Activated CD8-positive, alpha-beta memory T cell treated with anti-CD3 and anti-CD28 coated beads, Interleukin-2, amount 10 ng/mL, durations not matched to agents 7 days and 5 days (primary cell): ENCODE results near the gene TBL1Y. TPM values are rescaled to one million over a fixed set of nuclear protein-coding genes. Genes with fewer than 3 reads are reported as not detected.

Experiments
- ATAC-seq: fragments of 150-1000 bp; cut with Tn5 transposase; one replicate; pipeline ENCODE4 v1.10.0; 2021; ENCODE audit warnings: moderate library complexity
- CTCF ChIA-PET: fragments of 350-600 bp; sonication (Branson Sonifier 250); formaldehyde crosslinking; loops from one replicate; lab custom pipeline; 2021; ENCODE audit warnings: antibody characterized with exemption; lab: Charles Lee
- DNase-seq: peaks from one replicate; pipeline ENCODE4 v3.0.0-alpha.2; 2020
- H3K27ac Mint-ChIP-seq: one replicate; pipeline ENCODE4 v1.8.0; 2021; ENCODE audit warnings: mild to moderate bottlenecking, mixed read lengths
- H3K27me3 Mint-ChIP-seq: one replicate; pipeline ENCODE4 v1.8.0; 2021; ENCODE audit warnings: mixed read lengths
- H3K36me3 Mint-ChIP-seq: one replicate; pipeline ENCODE4 v1.8.0; 2021; ENCODE audit warnings: mild to moderate bottlenecking, mixed read lengths
- H3K4me1 Mint-ChIP-seq: one replicate; pipeline ENCODE4 v1.8.0; 2021; ENCODE audit warnings: mixed read lengths
- H3K4me3 Mint-ChIP-seq: one replicate; pipeline ENCODE4 v1.8.0; 2021; ENCODE audit warnings: mild to moderate bottlenecking, moderate library complexity, mixed read lengths
- H3K9me3 Mint-ChIP-seq: one replicate; pipeline ENCODE4 v1.8.0; 2022; ENCODE audit warnings: low read depth, mixed read lengths
- total RNA-seq, 2 experiments: library from RNA; stranded (reverse); gene quantifications; one replicate each; pipeline ENCODE4 v1.2.3, GENCODE V29; 2021

The TBL1Y gene
- total RNA-seq, 2 experiments from 2014 or later = not detected

- no peak for ATAC-seq
- H3K9me3 Mint-ChIP-seq = no peaks in the 10 kb centered on the region
- no peaks in the 10 kb centered on the region for H3K27me3 Mint-ChIP-seq
- CTCF ChIA-PET = interaction anchor here (0.7 kb wide), 1 partner anchor 9 kb away, joined by 3 read pairs; no protein-coding TSS in a partner anchor
- no peak for DNase-seq
- no peaks in the 10 kb centered on the region for H3K36me3 Mint-ChIP-seq
- no peak overlapping the region for H3K4me3 Mint-ChIP-seq
- H3K4me1 Mint-ChIP-seq = peaks cover 12% of the 10 kb centered on the region
- H3K27ac Mint-ChIP-seq = no peak overlapping the region
Observed at GRCh38 chrY:6989886-6990620, 79.6 kb downstream of the TBL1Y start.

GRCh38 chrY:6992041-6992440, 81.5 kb downstream of the TBL1Y start:
- Mint-ChIP-seq H3K36me3 (no peaks in the 10 kb centered on the region), H3K27me3 (no peaks in the 10 kb centered on the region), H3K27ac (no peak overlapping the region), H3K4me1 (no peaks in the 10 kb centered on the region), H3K9me3 (no peaks in the 10 kb centered on the region), H3K4me3 (no peak overlapping the region)
- ATAC-seq (no peak), DNase-seq (no peak)
- CTCF ChIA-PET = no interaction called here

DNA sequence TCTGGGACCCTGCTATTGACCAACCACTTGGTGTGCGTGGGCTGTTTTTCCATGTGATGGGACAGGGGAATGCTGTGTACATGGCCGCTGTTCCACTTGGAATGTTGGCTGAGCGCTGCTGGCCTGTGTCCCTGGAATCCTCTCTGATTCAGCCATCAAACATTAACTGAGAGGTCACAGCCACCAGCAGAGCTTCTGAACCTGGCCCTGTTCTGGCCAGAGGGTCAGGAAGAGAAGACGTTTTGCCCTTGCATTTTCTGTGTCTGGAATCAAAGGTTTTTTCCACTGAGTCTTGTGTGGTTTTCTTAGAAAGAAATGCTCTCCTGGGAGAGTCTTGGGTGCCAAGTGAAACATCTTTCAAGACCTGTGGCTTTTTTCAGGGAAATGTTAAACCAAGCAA, 85.5 kb downstream of the TBL1Y start:
- DNase-seq (no peak), ATAC-seq (no peak)
- CTCF ChIA-PET = no interaction called here

DNA sequence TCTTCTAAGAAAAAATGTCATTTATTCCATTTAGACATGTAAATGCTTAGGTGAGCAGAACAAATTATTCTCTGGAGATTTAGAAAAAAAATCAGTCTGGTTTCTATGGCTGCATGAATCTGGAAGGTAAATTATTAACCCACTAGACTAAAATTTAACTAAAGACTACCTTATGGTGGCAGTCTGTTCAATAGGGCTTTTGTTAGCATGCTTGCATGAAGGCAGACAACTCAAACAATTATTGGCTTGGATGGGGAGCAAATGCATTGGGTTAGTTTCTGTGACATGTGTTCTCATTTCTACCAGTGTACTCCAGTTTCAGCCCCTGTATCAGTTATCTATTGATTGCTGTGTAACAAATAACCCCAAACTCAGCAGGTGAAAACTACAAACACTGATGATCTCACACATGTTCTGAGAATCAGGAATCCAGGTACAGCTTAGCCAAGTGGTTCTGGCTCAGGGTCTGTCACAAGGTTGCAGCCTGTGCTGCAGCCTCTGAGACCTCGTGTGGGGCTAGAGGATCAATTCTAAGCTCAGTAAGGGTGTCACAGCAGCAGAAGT, 87.1 kb downstream of the TBL1Y start:
- Mint-ChIP-seq H3K9me3 (no peaks in the 10 kb centered on the region), H3K27me3 (no peaks in the 10 kb centered on the region), H3K27ac (no peak overlapping the region), H3K36me3 (no peaks in the 10 kb centered on the region), H3K4me3 (no peak overlapping the region), H3K4me1 (no peaks in the 10 kb centered on the region)
- ATAC-seq = no peak
- CTCF ChIA-PET = no interaction called here
- no peak for DNase-seq

More for the DNA sequence above, 85.5 kb downstream of the TBL1Y start:
- Mint-ChIP-seq H3K4me3 (no peak overlapping the region), H3K27me3 (no peaks in the 10 kb centered on the region), H3K4me1 (no peaks in the 10 kb centered on the region), H3K36me3 (no peaks in the 10 kb centered on the region), H3K27ac (no peak overlapping the region), H3K9me3 (no peaks in the 10 kb centered on the region)

DNA sequence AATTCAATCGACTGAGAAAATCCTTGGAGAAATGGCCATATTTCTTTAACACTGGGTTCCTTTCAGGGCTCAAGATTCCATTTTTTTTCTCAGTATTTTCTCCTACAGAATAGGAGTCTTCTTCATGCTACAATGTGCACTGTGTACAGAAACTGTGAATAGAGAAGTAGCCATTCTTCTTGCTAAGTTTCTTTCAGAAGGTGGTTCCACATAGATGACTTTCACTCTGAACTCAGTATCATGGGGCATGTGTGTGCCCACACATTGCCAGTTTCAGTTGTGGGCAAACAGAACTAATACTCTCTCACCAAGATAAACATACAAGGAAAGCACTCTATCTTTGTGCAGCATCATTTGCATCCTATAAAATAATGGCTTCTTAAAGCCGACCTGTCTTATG, 89.4 kb downstream of the TBL1Y start:
- Mint-ChIP-seq H3K27ac (no peak overlapping the region), H3K4me1 (no peaks in the 10 kb centered on the region), H3K27me3 (no peaks in the 10 kb centered on the region), H3K36me3 (no peaks in the 10 kb centered on the region), H3K9me3 (no peaks in the 10 kb centered on the region), H3K4me3 (no peak overlapping the region)
- DNase-seq (no peak), ATAC-seq (no peak)
- CTCF ChIA-PET = no interaction called here

- H3K4me1 Mint-ChIP-seq = no peaks in the 10 kb centered on the region
- ATAC-seq (no peak), DNase-seq (no peak)
- no peaks in the 10 kb centered on the region for H3K27me3 Mint-ChIP-seq
- H3K4me3 Mint-ChIP-seq = no peak overlapping the region
- no peaks in the 10 kb centered on the region for H3K9me3 Mint-ChIP-seq
- no peaks in the 10 kb centered on the region for H3K36me3 Mint-ChIP-seq
- H3K27ac Mint-ChIP-seq = no peak overlapping the region
- CTCF ChIA-PET = no interaction called here
Observed at GRCh38 chrY:7002581-7002980, 92.1 kb downstream of the TBL1Y start.

- Mint-ChIP-seq H3K27me3 (no peaks in the 10 kb centered on the region), H3K4me3 (no peak overlapping the region), H3K27ac (no peak overlapping the region), H3K4me1 (no peaks in the 10 kb centered on the region), H3K9me3 (no peaks in the 10 kb centered on the region), H3K36me3 (no peaks in the 10 kb centered on the region)
- no peak for ATAC-seq
- CTCF ChIA-PET = no interaction called here
- no peak for DNase-seq
Observed at GRCh38 chrY:7007911-7008310, 97.4 kb downstream of the TBL1Y start.

GRCh38 chrY:7008578-7009355, 98.3 kb downstream of the TBL1Y start:
- Mint-ChIP-seq H3K27me3 (no peaks in the 10 kb centered on the region), H3K9me3 (no peaks in the 10 kb centered on the region), H3K4me3 (no peak overlapping the region), H3K4me1 (no peaks in the 10 kb centered on the region), H3K36me3 (no peaks in the 10 kb centered on the region), H3K27ac (no peak overlapping the region)
- CTCF ChIA-PET = no interaction called here
- DNase-seq (no peak), ATAC-seq (no peak)

DNA sequence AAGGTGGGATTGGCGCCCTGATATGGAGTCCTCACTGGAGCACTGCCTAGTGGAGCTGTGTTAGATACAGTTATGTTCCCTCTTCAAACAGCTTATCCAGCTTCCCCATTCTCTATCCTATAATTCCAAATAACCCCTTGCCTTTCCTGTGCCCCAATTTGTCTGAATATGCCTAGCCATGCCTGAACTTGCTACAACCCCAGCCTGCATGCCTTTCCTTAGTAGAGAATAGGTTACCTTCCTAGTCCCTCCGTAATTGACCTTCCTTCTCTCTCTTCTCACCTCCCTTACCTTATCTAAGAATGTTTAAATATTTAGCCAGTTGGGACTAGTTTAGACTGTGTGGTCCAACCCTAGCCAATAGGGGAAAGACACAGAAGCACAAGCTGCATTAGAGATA, 102.6 kb downstream of the TBL1Y start:
- Mint-ChIP-seq H3K27ac (no peak overlapping the region), H3K36me3 (no peaks in the 10 kb centered on the region), H3K4me3 (no peak overlapping the region), H3K9me3 (no peaks in the 10 kb centered on the region), H3K27me3 (no peaks in the 10 kb centered on the region), H3K4me1 (no peaks in the 10 kb centered on the region)
- ATAC-seq (no peak), DNase-seq (no peak)
- CTCF ChIA-PET = no interaction called here

DNA sequence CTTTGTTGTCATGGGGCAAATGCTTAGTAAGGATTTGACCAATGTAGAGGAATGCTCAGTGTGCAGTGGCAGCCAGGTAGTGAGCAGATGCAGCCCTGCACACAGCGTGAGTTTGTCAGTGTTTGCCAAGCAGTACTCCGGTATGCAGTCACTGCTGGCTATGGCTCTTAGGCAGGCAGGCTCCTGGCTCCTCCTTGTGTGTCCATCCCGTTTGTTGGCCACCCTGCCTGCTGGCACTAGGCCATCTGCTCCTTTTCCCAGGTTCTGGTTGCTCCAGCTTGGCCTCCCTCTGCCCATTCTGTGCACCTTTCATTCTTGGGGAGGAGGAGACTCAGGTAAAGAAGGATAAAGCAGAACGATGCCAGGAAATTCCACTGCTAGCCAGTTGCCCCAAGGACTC, 106.0 kb downstream of the TBL1Y start:
- ATAC-seq = no peak
- H3K27me3 Mint-ChIP-seq = no peaks in the 10 kb centered on the region
- H3K4me1 Mint-ChIP-seq = peaks cover 2% of the 10 kb centered on the region
- DNase-seq = no peak
- no peaks in the 10 kb centered on the region for H3K36me3 Mint-ChIP-seq
- H3K4me3 Mint-ChIP-seq = no peak overlapping the region
- CTCF ChIA-PET = no interaction called here
- H3K9me3 Mint-ChIP-seq = no peaks in the 10 kb centered on the region
- no peak overlapping the region for H3K27ac Mint-ChIP-seq

GRCh38 chrY:7017244-7018080, 107.0 kb downstream of the TBL1Y start:
- ATAC-seq = no peak
- Mint-ChIP-seq H3K4me3 (no peak overlapping the region), H3K27me3 (no peaks in the 10 kb centered on the region), H3K27ac (no peak overlapping the region), H3K4me1 (peaks cover 4% of the 10 kb centered on the region), H3K36me3 (no peaks in the 10 kb centered on the region), H3K9me3 (no peaks in the 10 kb centered on the region)
- CTCF ChIA-PET = no interaction called here
- DNase-seq = no peak

GRCh38 chrY:7039037-7039436, 128.5 kb downstream of the TBL1Y start:
- Mint-ChIP-seq H3K27me3 (no peaks in the 10 kb centered on the region), H3K9me3 (no peaks in the 10 kb centered on the region), H3K36me3 (no peaks in the 10 kb centered on the region), H3K4me1 (peaks cover 16% of the 10 kb centered on the region), H3K4me3 (no peak overlapping the region), H3K27ac (no peak overlapping the region)
- CTCF ChIA-PET = no interaction called here
- DNase-seq = no peak
- no peak for ATAC-seq

DNA sequence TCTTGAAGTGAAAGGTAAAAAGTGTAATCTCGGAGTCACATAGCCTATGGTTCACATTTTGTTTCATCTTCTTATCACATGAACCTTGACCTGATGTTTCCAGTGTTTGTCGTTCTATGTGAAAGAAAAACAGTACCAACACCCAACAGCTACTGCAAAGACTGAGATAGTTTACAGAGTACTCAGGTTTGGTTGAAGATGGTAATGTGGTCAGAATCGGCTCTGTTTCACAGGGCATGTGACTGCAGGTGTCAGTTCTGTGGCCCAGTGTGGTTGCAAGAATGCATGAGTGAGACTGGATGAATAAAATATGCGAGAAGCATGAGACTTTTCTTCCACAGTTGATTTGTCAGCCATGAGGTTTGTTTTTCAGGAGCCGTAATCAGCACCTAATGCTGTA, 130.2 kb downstream of the TBL1Y start:
- no peaks in the 10 kb centered on the region for H3K27me3 Mint-ChIP-seq
- no peak overlapping the region for H3K4me3 Mint-ChIP-seq
- no peak overlapping the region for H3K27ac Mint-ChIP-seq
- CTCF ChIA-PET = no interaction called here
- H3K4me1 Mint-ChIP-seq = peaks cover 16% of the 10 kb centered on the region
- H3K36me3 Mint-ChIP-seq = no peaks in the 10 kb centered on the region
- H3K9me3 Mint-ChIP-seq = no peaks in the 10 kb centered on the region
- ATAC-seq (peak; percentile 20), DNase-seq (peak; percentile 42)
